ENCODE data around the gene NSD1. TPM values are rescaled to one million over a fixed set of nuclear protein-coding genes. Genes with fewer than 3 reads are reported as not detected.

Gene NSD1
- total RNA-seq, 4 donors from 2014 or later: 25.4 to 32.7 (median 29.0) TPM

GRCh38 chr5:177212242-177212641 is 78.7 kb downstream of the NSD1 start:
- TF ChIP-seq POLR2A (IDR thresholded peaks at IDR 0.05): no peak
- peaks cover 0 to 24% of the 10 kb centered on the region in 2 donors for H3K36me3 ChIP-seq
- no peaks in the 10 kb centered on the region for H3K27me3 ChIP-seq
- intact Hi-C loops (cut with DNase I; ENCODE audit: low total_unique reads): no loop called here
- ATAC-seq (no peak), DNase-seq (no peak)
- H3K27ac ChIP-seq: no peak overlapping the region
- no peaks in the 10 kb centered on the region for H3K4me1 ChIP-seq
- in situ Hi-C loops (cut with MboI; ENCODE audit: low sequenced_read_pairs in 4 of 4): no loop called here
- no peaks in the 10 kb centered on the region for H3K9me3 ChIP-seq
- no peak overlapping the region for H3K4me3 ChIP-seq

- no peaks in the 10 kb centered on the region for H3K36me3 ChIP-seq
- H3K27me3 ChIP-seq: no peaks in the 10 kb centered on the region
- H3K4me1 ChIP-seq: no peaks in the 10 kb centered on the region
- no peak for DNase-seq
- H3K9me3 ChIP-seq: no peaks in the 10 kb centered on the region
- no peak for ATAC-seq
- H3K4me3 ChIP-seq: no peak overlapping the region
- TF ChIP-seq CTCF (IDR thresholded peaks at IDR 0.05 in 4 of 5, conservative IDR thresholded peaks at IDR 0.05 in 1 of 5) (no peak), POLR2A (IDR thresholded peaks at IDR 0.05) (no peak)
- intact Hi-C loops (cut with DNase I; ENCODE audit: low total_unique reads): no loop called here
- no peak overlapping the region for H3K27ac ChIP-seq
- in situ Hi-C loops (cut with MboI; ENCODE audit: low sequenced_read_pairs in 4 of 4): no loop called here
Measured at GRCh38 chr5:177220576-177220975, 87.0 kb downstream of the NSD1 start.

DNA sequence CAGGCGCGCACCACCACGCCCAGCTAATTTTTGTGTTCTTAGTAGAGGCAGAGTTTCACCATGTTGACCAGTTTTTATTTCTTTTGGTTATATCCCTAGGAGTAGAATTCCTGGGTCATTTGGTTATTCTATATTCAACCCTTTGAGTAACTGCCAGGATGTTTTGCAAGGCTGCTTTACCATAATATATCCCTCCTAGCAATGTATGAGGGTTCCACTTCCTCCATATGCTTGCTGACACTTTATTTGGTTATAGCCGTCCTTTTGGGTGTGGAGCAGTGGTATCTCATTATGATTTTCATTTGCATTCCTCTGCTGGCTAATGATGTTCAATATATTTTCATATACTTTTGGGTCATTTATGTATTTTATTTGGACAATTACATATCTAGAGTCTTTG is 88.7 kb downstream of the NSD1 start:
- Histone ChIP-seq H3K36me3 (no peaks in the 10 kb centered on the region), H3K4me3 (no peak overlapping the region), H3K27me3 (no peaks in the 10 kb centered on the region), H3K9me3 (no peaks in the 10 kb centered on the region), H3K27ac (no peak overlapping the region), H3K4me1 (no peaks in the 10 kb centered on the region)
- intact Hi-C loops (cut with DNase I; ENCODE audit: low total_unique reads) (no loop called here), in situ Hi-C loops (cut with MboI; ENCODE audit: low sequenced_read_pairs in 4 of 4) (no loop called here)
- ATAC-seq (no peak), DNase-seq (no peak)
- TF ChIP-seq POLR2A (IDR thresholded peaks at IDR 0.05) (no peak), CTCF (IDR thresholded peaks at IDR 0.05 in 4 of 5, conservative IDR thresholded peaks at IDR 0.05 in 1 of 5) (no peak)

DNA sequence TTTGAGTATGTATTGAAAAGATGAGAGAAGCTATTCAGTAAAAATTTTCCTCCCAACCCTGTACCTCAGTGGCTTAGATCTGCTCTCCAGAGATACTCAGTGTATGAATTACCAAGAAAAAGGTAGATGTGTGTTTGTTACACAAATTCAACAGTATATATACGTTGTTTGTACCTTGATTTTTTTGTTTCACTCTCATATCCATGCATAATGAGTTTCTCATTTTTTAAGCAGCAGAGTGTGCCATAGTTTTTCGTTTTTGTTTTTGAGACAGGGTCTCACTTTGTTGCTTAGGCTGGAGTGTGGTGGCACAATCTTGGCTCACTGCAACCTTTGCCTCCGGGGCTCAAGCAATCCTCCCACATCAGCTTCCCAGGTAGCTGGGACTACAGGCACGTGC is 92.2 kb downstream of the NSD1 start:
- Histone ChIP-seq H3K4me1 (peaks cover 11 to 15% of the 10 kb centered on the region in 2 donors), H3K4me3 (no peak overlapping the region), H3K27me3 (no peaks in the 10 kb centered on the region), H3K36me3 (no peaks in the 10 kb centered on the region), H3K27ac (no peak overlapping the region), H3K9me3 (no peaks in the 10 kb centered on the region)
- TF ChIP-seq CTCF (IDR thresholded peaks at IDR 0.05 in 4 of 5, conservative IDR thresholded peaks at IDR 0.05 in 1 of 5): no peak
- no peak for TF ChIP-seq POLR2A (IDR thresholded peaks at IDR 0.05)
- intact Hi-C loops (cut with DNase I; ENCODE audit: low total_unique reads): no loop called here
- no peak for ATAC-seq
- no peak for DNase-seq
- in situ Hi-C loops (cut with MboI; ENCODE audit: low sequenced_read_pairs in 4 of 4): no loop called here

GRCh38 chr5:177226860-177227259 is 93.3 kb downstream of the NSD1 start:
- TF ChIP-seq CTCF (IDR thresholded peaks at IDR 0.05 in 4 of 5, conservative IDR thresholded peaks at IDR 0.05 in 1 of 5) (no peak), POLR2A (IDR thresholded peaks at IDR 0.05) (no peak)

More at GRCh38 chr5:177226860-177227259, 93.3 kb downstream of the NSD1 start:
- no peak overlapping the region for H3K27ac ChIP-seq
- H3K9me3 ChIP-seq: no peaks in the 10 kb centered on the region
- DNase-seq (no peak), ATAC-seq (no peak)
- intact Hi-C loops (cut with DNase I; ENCODE audit: low total_unique reads) (no loop called here), in situ Hi-C loops (cut with MboI; ENCODE audit: low sequenced_read_pairs in 4 of 4) (no loop called here)
- H3K36me3 ChIP-seq: no peaks in the 10 kb centered on the region
- H3K27me3 ChIP-seq: no peaks in the 10 kb centered on the region
- H3K4me1 ChIP-seq: peaks cover 12 to 20% of the 10 kb centered on the region in 2 donors
- H3K4me3 ChIP-seq: no peak overlapping the region

All from gastrocnemius medialis (tissue), 4 donors.